ENCODE data around the gene ACSL3. TPM values are rescaled to one million over a fixed set of nuclear protein-coding genes. Genes with fewer than 3 reads are reported as not detected.

Gene ACSL3
- total RNA-seq, 1 experiment from 2014 or later: 100 TPM

GRCh38 chr2:222875482-222875881, 14.6 kb downstream of the ACSL3 start:
- Mint-ChIP-seq H3K4me1 (peaks cover 25% of the 10 kb centered on the region), H3K4me3 (no peak overlapping the region), H3K27me3 (ENCODE audit: low read depth) (no peaks in the 10 kb centered on the region), H3K27ac (no peak overlapping the region), H3K9me3 (no peaks in the 10 kb centered on the region), H3K36me3 (no peaks in the 10 kb centered on the region)
- ChIA-PET CTCF (interaction anchor here (1.5 kb wide), 1 partner anchor 28 kb away, joined by 3 read pairs; no protein-coding TSS in a partner anchor), POLR2A (interaction anchor here (0.6 kb wide), 1 partner anchor 19 kb away, joined by 5 read pairs; no protein-coding TSS in a partner anchor)
- no peak for TF ChIP-seq NFE2L1 (CRISPR knock-in tag; IDR thresholded peaks at IDR 0.05)
- TF ChIP-seq, protein P1, sequence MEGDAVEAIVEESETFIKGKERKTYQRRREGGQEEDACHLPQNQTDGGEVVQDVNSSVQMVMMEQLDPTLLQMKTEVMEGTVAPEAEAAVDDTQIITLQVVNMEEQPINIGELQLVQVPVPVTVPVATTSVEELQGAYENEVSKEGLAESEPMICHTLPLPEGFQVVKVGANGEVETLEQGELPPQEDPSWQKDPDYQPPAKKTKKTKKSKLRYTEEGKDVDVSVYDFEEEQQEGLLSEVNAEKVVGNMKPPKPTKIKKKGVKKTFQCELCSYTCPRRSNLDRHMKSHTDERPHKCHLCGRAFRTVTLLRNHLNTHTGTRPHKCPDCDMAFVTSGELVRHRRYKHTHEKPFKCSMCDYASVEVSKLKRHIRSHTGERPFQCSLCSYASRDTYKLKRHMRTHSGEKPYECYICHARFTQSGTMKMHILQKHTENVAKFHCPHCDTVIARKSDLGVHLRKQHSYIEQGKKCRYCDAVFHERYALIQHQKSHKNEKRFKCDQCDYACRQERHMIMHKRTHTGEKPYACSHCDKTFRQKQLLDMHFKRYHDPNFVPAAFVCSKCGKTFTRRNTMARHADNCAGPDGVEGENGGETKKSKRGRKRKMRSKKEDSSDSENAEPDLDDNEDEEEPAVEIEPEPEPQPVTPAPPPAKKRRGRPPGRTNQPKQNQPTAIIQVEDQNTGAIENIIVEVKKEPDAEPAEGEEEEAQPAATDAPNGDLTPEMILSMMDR (IDR thresholded peaks at IDR 0.05): no peak
- no peak for TF ChIP-seq ZNF121 (CRISPR knock-in tag; IDR thresholded peaks at IDR 0.05)
- no peak for TF ChIP-seq MXD4 (CRISPR knock-in tag; IDR thresholded peaks at IDR 0.05; ENCODE audit: borderline replicate concordance)
- no peak for TF ChIP-seq HMGA2 (CRISPR knock-in tag; IDR thresholded peaks at IDR 0.05)
- TF ChIP-seq JAZF1 (CRISPR knock-in tag; IDR thresholded peaks at IDR 0.05): no peak
- no peak for TF ChIP-seq CBFB (CRISPR knock-in tag; IDR thresholded peaks at IDR 0.05; ENCODE audit: low read depth)
- ATAC-seq (no peak), DNase-seq (ENCODE audit: low spot score) (no peak)

DNA sequence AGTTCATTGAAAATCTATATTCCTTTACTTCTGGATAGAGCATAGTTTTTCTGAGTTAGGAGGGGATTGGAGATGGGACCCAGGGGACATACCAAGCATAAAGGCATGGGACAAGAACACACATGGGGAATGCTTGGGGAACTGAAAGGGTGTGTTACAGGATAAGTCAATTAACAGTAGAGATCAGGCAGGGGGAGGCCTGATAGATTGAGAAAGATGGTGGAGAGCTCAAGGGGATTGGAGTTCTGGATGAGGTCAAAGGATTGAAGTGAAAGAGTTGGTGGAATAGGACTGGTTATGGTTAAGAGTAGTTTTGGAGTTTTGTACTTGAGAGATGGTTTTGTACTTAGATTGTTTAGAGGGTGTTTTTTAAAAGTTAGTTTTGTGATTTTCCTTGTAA, 16.1 kb downstream of the ACSL3 start:
- no peaks in the 10 kb centered on the region for H3K27me3 Mint-ChIP-seq (ENCODE audit: low read depth)
- H3K9me3 Mint-ChIP-seq: peaks cover 8% of the 10 kb centered on the region; the same call in 1 of the 2 replicates
- DNase-seq (ENCODE audit: low spot score) (no peak), ATAC-seq (no peak)
- ChIA-PET CTCF (interaction anchor here (0.9 kb wide), 1 partner anchor 62 kb away, joined by 4 read pairs; no protein-coding TSS in a partner anchor), POLR2A (interaction anchor here (0.9 kb wide), 1 partner anchor 16 kb away, joined by 3 read pairs; the partner anchor contains the start of gene ACSL3)
- no peak for TF ChIP-seq SOX15 (CRISPR knock-in tag; IDR thresholded peaks at IDR 0.05)
- TF ChIP-seq, protein P1 (IDR thresholded peaks at IDR 0.05): no peak
- no peak for TF ChIP-seq NR1H2 (CRISPR knock-in tag; IDR thresholded peaks at IDR 0.05)
- TF ChIP-seq ZNF532 (CRISPR knock-in tag; IDR thresholded peaks at IDR 0.05; ENCODE audit: borderline replicate concordance): no peak
- TF ChIP-seq, protein P2, sequence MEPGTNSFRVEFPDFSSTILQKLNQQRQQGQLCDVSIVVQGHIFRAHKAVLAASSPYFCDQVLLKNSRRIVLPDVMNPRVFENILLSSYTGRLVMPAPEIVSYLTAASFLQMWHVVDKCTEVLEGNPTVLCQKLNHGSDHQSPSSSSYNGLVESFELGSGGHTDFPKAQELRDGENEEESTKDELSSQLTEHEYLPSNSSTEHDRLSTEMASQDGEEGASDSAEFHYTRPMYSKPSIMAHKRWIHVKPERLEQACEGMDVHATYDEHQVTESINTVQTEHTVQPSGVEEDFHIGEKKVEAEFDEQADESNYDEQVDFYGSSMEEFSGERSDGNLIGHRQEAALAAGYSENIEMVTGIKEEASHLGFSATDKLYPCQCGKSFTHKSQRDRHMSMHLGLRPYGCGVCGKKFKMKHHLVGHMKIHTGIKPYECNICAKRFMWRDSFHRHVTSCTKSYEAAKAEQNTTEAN (CRISPR knock-in tag; IDR thresholded peaks at IDR 0.05): no peak
- TF ChIP-seq GTF2I (CRISPR knock-in tag; conservative IDR thresholded peaks at IDR 0.05): no peak
- no peak for TF ChIP-seq CREB1 (CRISPR knock-in tag; IDR thresholded peaks at IDR 0.05)
- no peak for TF ChIP-seq ZNF671 (CRISPR knock-in tag; IDR thresholded peaks at IDR 0.05)
- TF ChIP-seq TEAD4 (CRISPR knock-in tag; IDR thresholded peaks at IDR 0.05): no peak
- TF ChIP-seq SP1 (CRISPR knock-in tag; conservative IDR thresholded peaks at IDR 0.05): no peak
- TF ChIP-seq GABPB1 (CRISPR knock-in tag; IDR thresholded peaks at IDR 0.05): no peak
- TF ChIP-seq, protein P3, sequence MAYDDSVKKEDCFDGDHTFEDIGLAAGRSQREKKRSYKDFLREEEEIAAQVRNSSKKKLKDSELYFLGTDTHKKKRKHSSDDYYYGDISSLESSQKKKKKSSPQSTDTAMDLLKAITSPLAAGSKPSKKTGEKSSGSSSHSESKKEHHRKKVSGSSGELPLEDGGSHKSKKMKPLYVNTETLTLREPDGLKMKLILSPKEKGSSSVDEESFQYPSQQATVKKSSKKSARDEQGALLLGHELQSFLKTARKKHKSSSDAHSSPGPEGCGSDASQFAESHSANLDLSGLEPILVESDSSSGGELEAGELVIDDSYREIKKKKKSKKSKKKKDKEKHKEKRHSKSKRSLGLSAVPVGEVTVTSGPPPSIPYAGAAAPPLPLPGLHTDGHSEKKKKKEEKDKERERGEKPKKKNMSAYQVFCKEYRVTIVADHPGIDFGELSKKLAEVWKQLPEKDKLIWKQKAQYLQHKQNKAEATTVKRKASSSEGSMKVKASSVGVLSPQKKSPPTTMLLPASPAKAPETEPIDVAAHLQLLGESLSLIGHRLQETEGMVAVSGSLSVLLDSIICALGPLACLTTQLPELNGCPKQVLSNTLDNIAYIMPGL (CRISPR knock-in tag; IDR thresholded peaks at IDR 0.05): no peak
- H3K4me1 Mint-ChIP-seq: peaks cover 25% of the 10 kb centered on the region
- no peak overlapping the region for H3K4me3 Mint-ChIP-seq
- H3K36me3 Mint-ChIP-seq: peaks cover 10% of the 10 kb centered on the region
- H3K27ac Mint-ChIP-seq: peak overlapping the region; percentile 6

Data from WTC11 (cell line).